ENCODE data around the gene FBXW8. TPM values are rescaled to one million over a fixed set of nuclear protein-coding genes. Genes with fewer than 3 reads are reported as not detected.

Gene FBXW8
- total RNA-seq, 2 experiments from 2014 or later, result 6.6 to 7.3 TPM

- Mint-ChIP-seq H3K4me3 (no peak overlapping the region), H3K27ac (no peak overlapping the region), H3K9me3 (no peaks in the 10 kb centered on the region), H3K4me1 (ENCODE audit: low read depth) (no peaks in the 10 kb centered on the region), H3K36me3 (ENCODE audit: low read depth) (peaks cover 4% of the 10 kb centered on the region), H3K27me3 (peaks cover 5% of the 10 kb centered on the region)
- Histone ChIP-seq H3K36me3 (ENCODE audit: insufficient read depth, low read length) (no peaks in the 10 kb centered on the region), H3K27ac (ENCODE audit: low read depth in 1 of 2, low read length in 2 of 2) (no peak overlapping the region), H3K4me3 (ENCODE audit: low read length) (no peak overlapping the region), H3K9me3 (ENCODE audit: control insufficient read depth in 1 of 2, insufficient read depth in 1 of 2, low read length in 2 of 2) (no peaks in the 10 kb centered on the region), H3K4me1 (ENCODE audit: insufficient read depth, low read length) (peaks cover 5% of the 10 kb centered on the region), H3K27me3 (ENCODE audit: control insufficient read depth in 1 of 2, insufficient read depth in 2 of 2, low read length in 2 of 2) (peaks cover 4% of the 10 kb centered on the region in 2 experiments)
- POLR2A ChIA-PET, result no interaction called here
- CTCF ChIA-PET, result no interaction called here
- DNase-seq, result no peak
- intact Hi-C loops (cut with DNase I, micrococcal nuclease), result no loop called here
- no peak for TF ChIP-seq CTCF (IDR thresholded peaks at IDR 0.05)
- no peak for ATAC-seq (ENCODE audit: poor library complexity)
These were observed 124.5 kb downstream of the FBXW8 start for GRCh38 chr12:117035287-117035686.

DNA sequence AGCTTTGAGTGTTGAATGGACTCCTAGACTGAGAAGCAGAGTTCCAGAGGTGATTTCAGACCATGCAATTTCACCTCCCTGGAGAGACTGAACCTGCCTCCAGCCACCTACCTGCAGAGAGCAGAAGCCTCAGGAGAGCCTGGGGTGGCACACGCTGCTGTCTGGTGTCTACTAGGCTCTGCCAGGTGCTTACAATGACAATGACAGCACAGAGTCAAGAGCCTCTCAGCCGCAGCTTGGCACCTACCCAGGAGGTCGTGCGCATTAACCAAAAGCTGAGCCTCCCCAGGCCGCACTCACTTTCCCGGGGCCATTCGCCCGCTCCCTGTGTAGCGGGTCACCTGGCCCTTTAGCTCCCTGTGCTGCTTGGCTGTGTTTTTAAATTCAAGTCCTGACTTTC is 125.3 kb downstream of the FBXW8 start:
- ATAC-seq (ENCODE audit: poor library complexity), result no peak
- no peak for TF ChIP-seq CTCF (IDR thresholded peaks at IDR 0.05)
- no peaks in the 10 kb centered on the region for H3K4me1 Mint-ChIP-seq (ENCODE audit: low read depth)
- H3K4me3 Mint-ChIP-seq, result no peak overlapping the region
- no peaks in the 10 kb centered on the region for H3K9me3 Mint-ChIP-seq
- H3K27me3 ChIP-seq (ENCODE audit: control insufficient read depth in 1 of 2, insufficient read depth in 2 of 2, low read length in 2 of 2), result peaks cover 4% of the 10 kb centered on the region in 2 experiments
- H3K4me3 ChIP-seq (ENCODE audit: low read length), result no peak overlapping the region
- CTCF ChIA-PET, result no interaction called here
- H3K36me3 ChIP-seq (ENCODE audit: insufficient read depth, low read length), result no peaks in the 10 kb centered on the region
- H3K27ac ChIP-seq (ENCODE audit: low read depth in 1 of 2, low read length in 2 of 2), result no peak overlapping the region
- no peak for DNase-seq
- H3K4me1 ChIP-seq (ENCODE audit: insufficient read depth, low read length), result peaks cover 5% of the 10 kb centered on the region
- H3K27ac Mint-ChIP-seq, result no peak overlapping the region
- POLR2A ChIA-PET, result no interaction called here
- peaks cover 5% of the 10 kb centered on the region for H3K27me3 Mint-ChIP-seq
- H3K36me3 Mint-ChIP-seq (ENCODE audit: low read depth), result peaks cover 3% of the 10 kb centered on the region
- H3K9me3 ChIP-seq (ENCODE audit: control insufficient read depth in 1 of 2, insufficient read depth in 1 of 2, low read length in 2 of 2), result no peaks in the 10 kb centered on the region
- intact Hi-C loops (cut with DNase I, micrococcal nuclease), result loop anchor here in 1 of 2 experiments (2.0 kb wide), 1 partner anchor 49 kb away; no protein-coding TSS in a partner anchor

DNA sequence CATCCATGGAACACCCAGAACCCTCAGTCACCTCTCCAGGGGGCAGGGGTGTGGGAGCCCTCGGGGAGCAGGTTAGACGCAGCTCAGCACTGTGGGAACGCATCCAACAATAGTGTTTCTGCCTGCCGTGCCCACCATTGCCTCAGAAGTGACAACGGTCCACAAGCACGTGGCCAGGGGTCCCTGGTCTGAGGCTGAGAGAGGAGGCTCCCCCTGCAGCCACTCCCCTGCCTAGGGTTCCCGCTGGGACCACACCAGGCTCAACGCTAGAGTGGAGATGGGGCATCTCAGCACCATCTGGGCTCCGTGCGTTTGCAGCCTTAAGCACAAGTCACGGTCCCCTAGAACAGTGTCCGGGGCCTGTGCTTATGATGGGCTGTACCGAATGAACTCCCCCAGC is 125.8 kb downstream of the FBXW8 start:
- Histone ChIP-seq H3K27ac (ENCODE audit: low read depth in 1 of 2, low read length in 2 of 2) (no peak overlapping the region), H3K36me3 (ENCODE audit: insufficient read depth, low read length) (no peaks in the 10 kb centered on the region), H3K4me3 (ENCODE audit: low read length) (no peak overlapping the region), H3K27me3 (ENCODE audit: control insufficient read depth in 1 of 2, insufficient read depth in 2 of 2, low read length in 2 of 2) (peaks cover 4% of the 10 kb centered on the region in 2 experiments), H3K4me1 (ENCODE audit: insufficient read depth, low read length) (peaks cover 5% of the 10 kb centered on the region), H3K9me3 (ENCODE audit: control insufficient read depth in 1 of 2, insufficient read depth in 1 of 2, low read length in 2 of 2) (no peaks in the 10 kb centered on the region)
- H3K27me3 Mint-ChIP-seq, result peaks cover 5% of the 10 kb centered on the region
- H3K27ac Mint-ChIP-seq, result no peak overlapping the region
- ATAC-seq (ENCODE audit: poor library complexity) (no peak), DNase-seq (no peak)
- H3K36me3 Mint-ChIP-seq (ENCODE audit: low read depth), result no peaks in the 10 kb centered on the region
- CTCF ChIA-PET, result interaction anchor here (0.6 kb wide), 1 partner anchor 50 kb away, joined by 4 read pairs; no protein-coding TSS in a partner anchor
- TF ChIP-seq CTCF (IDR thresholded peaks at IDR 0.05), result no peak
- H3K4me3 Mint-ChIP-seq, result no peak overlapping the region
- no peaks in the 10 kb centered on the region for H3K9me3 Mint-ChIP-seq
- intact Hi-C loops (cut with DNase I, micrococcal nuclease), result loop anchor here in 1 of 2 experiments (2.0 kb wide), 1 partner anchor 48 kb away; no protein-coding TSS in a partner anchor
- POLR2A ChIA-PET, result no interaction called here
- H3K4me1 Mint-ChIP-seq (ENCODE audit: low read depth), result no peaks in the 10 kb centered on the region

Data from CD4-positive, alpha-beta T cell (primary cell).